Non-pigmented ciliary epithelial cell (primary cell): ENCODE results near the gene UBL7.
A peak's percentile ranks its signal among the peaks of the same experiment; 100 is the strongest.
"Not testable (repeated sequence)": the region's sequence is repeated elsewhere in the genome, so short reads cannot be mapped to it uniquely, and the experiment has no call there.

Experiments
- DNase-seq: peaks from one replicate; pipeline ENCODE4 v3.0.0-alpha.2; 2010; ENCODE audit warnings: low read depth

The UBL7 gene

DNA sequence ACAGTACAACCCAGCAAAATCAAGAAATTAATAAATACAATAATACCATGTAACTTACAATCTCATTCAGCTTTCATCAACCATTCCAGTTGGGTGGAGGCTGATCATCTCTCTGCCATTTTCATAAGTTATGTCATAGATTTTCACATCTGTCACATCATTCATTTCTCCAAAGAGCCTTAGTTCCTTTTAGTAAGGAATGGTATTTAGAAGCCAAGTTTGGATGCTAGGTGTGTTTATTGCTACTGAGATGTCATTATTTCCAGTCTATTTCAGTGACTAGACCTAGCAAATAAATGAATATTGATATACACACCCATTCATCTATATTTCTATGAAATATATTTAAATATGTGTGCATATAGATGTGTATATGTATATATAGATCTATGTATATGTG, 2.7 kb upstream of the UBL7 start:
- no peak for DNase-seq

- no peak for DNase-seq
These were observed 1.0 kb upstream of the UBL7 start for GRCh38 chr15:74461847-74462511.

- no peak for DNase-seq
These were observed 662 bp downstream of the UBL7 start for GRCh38 chr15:74460298-74460697.

DNA sequence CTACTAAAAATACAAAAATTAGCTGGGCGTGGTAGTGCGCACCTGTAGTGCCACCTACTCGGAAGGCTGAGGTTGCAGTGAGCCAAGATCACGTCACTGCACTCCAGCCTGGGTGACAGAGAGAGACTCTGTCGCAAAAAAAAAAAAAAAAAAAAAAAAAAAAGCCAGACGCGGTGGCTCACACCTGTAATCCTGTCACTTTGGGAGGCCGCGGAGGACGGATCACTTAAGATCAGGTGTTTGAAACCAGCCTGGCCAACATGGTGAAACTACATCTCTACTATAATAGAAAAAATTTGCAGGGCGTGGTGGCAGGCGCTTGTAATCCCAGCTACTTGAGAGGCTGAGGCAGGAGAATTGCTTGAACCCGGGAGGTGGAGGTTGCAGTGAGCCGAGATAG, 1.2 kb downstream of the UBL7 start:
- not testable (repeated sequence) for DNase-seq

DNA sequence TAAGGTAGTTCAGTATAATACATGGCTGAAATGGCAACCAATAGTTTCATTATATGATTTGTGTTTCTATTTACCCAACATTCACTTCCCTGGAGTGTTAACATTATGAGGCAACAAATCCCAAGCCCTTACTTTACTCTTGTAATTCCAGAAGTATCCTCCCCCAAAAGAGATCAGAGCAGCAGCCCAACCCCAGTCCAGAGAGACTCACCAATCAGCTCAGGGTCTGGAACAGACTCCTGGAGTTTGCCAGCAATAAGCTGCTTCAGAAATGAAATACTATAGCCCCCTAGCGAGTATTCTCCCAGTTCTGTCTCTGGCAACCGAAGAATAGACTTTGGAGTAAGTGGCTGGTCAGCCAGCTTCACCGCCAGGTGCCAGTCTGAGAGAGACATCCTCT, 2.5 kb downstream of the UBL7 start:
- no peak for DNase-seq

GRCh38 chr15:74457036-74457435, 3.9 kb downstream of the UBL7 start:
- not testable (repeated sequence) for DNase-seq

GRCh38 chr15:74454764-74455500, 6.0 kb downstream of the UBL7 start:
- DNase-seq = no peak

GRCh38 chr15:74453925-74454763, 6.8 kb downstream of the UBL7 start:
- DNase-seq = peak; percentile 32

GRCh38 chr15:74451861-74452835, 8.8 kb downstream of the UBL7 start:
- DNase-seq = no peak

DNA sequence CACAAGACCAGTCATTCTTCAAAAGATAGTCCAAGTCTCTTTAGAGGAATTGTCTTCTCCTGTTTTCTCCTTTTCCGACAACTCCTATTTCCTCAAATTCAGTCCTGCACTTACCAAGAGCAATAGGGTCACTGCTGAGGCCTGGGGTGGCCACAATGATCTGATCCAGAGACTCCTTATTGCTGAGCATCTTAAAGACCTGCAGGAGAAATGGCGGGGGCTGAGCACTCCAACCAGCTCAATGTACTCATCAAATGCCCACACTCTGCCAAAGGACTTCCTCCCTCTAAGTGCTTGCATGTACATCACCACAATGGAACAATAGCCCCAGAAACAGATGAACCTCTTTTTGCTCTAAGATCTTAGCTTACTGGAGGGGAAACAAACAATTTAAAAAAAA, 9.6 kb downstream of the UBL7 start:
- DNase-seq = no peak

DNA sequence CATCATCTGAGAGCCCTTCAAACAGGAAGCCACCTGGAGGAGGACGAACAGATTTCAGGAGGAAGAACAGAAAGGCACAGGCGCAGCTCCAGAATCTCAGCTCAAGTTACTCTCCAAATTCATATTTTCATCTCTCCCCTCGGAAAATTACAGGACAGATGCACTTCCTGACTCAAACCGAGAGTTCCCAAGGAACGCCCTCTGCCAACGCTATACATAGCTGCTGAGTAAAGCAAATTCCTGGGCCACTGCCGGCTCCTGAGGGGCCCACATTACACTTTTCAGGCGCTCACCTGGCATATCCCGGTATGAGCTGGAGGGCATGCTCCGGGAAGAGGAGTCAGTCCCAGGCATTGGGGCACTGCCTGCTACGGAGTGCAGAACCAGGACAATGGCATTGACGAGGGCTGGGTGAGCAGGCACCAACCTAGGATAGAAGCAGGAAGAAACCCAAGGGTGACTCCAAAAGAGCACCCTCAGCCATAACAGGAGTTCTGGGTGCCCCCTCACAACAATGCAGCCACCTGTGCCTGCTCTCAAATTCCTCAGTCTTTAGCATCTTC, 11.2 kb downstream of the UBL7 start:
- no peak for DNase-seq

DNA sequence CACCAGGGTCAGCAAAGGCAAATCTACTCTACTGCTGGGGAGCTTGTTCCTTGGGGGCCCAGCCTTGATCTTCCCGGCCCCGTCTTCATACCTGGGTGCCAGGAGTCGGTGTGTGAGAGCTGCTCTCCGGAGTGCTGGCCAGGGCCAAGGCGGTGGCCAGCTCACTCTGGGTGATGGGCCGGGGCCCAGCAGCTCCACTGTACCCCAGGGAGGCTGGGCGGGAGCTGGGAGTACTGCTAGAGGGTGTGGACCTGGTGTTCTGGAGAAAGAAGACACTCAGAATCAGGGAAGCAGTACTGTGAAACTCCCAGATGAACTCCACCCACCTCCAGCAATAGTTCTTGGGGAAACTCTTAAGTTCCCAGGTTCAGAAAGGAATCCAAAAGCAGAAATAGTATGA, 11.9 kb downstream of the UBL7 start:
- DNase-seq = no peak

- DNase-seq = no peak
These were observed 14.9 kb downstream of the UBL7 start for GRCh38 chr15:74445816-74446763.

DNA sequence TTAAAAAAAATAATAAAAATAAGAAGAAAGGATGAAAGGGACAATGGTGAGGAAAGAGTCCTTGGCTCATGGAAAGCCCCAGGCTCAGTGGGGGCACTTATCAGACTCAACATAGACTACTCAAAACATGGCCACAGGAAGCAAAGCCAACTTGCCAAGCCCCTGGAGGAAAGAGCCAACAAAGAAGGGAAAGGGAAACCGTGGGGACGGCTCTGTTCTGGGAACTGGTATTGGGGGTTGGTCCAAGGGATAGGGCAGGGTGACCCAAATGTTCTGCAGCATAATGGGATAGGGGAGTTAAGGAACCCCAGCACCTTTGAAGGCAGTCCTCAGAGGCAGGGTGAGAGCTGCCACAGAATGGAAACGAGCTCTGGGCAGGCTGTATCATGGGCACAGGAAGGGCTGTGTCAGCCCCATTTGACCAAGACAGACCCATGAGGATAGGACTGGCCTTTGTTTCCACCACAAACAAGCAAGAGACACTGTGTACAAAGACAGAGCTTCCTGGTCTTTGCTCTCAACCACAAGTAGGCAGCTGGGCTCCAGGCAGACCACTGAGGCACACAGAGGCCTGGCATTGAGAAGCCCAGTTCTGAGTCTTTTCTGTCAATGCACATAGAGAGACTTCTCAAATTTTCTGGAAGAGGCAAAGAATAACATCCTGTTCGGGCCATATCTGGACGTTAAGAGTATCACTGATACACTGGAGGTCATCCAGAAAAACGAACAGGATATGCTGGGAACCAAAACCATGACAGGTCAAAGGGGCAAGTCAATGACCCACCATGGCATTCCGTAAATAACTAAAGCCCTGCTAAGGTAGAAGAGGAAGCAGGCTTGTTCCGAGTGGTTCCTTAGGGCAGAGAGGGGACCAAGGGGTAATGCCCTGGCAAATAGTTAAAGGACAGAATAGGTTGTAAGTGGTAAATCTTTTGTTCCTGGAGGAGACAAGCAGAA, 16.6 kb downstream of the UBL7 start:
- no peak for DNase-seq

DNA sequence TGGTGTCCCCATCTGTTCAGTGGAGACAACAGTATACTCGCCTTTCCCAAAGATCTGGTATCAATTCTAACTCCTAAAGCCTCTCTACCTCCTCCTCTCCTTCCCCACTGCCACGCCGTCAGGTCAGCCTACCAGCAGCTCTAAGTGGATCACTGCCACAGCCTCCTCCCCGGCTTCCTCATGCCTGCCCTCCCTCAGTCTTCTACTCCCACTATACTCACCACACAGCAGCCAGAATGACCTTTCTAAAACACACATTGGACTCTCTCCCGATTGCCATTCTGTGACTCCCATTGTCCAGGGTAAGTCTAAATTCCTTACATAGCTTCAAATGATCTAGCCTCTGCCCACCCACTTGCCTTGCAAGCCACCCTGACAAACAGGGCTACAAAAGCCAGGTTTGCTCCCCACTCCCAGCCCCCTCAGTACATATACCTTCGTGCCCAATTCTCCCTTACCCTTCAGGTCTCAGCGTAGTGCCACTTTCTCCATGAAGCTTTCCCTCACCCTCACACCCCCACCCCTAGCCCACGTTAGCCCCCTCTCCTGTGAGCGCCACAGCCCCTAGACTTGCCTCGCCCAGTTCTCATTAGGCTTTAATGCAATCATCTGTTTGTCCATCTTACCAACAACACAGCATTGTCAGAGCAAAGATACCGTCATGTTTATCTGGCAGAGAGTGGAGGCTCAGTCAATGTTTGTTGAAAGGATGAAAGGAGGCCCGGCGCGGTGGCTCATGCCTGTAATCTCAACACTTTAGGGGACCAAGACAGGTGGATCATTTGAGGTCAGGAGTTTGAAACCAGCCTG, 17.7 kb downstream of the UBL7 start:
- DNase-seq = no peak

DNA sequence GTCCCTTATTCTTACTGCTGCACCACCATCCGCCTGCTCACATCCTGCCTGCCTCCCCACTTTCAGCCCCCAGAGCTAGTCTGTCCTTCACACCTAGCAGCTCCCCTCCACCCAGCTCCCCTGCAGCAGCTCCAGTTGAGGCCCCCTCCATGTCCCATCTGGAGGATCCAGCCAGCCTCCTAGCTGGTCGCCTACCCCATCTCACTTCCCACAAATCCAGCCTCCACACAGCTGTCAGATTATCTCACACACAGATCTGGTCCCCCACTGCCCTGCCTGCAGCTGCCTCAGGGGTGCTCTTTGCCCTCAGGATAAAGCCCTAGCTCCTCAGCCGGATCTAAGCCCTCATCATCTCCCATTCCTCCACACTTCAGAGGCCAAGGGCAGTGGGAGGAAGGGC, 18.4 kb downstream of the UBL7 start:
- DNase-seq = no peak

DNA sequence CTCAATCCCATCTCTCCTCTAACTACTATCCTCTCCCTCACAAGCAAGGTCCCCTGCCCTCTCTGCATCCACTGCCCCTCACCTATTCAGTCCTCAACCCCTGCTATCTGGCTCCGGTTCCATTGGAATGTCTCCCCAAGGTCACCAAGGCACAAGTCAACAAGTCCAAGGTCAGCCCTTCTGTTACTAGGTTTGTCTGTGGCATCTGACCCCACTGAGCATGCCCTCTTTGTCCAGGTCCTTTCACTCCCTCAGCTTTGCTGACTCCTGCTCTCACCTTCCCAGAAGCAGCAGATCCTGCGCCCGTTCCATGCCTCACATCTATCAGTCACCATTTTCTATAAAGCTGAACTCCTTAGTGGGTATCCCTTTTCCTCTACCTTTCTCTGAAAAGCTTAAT, 18.9 kb downstream of the UBL7 start:
- no peak for DNase-seq

GRCh38 chr15:74441248-74441941, 19.6 kb downstream of the UBL7 start:
- no peak for DNase-seq
